ENCODE results near the gene CHRNB4.

- no peak for TF ChIP-seq CTCF (IDR thresholded peaks at IDR 0.05)
- no peak for TF ChIP-seq POLR2A (IDR thresholded peaks at IDR 0.05)
These were observed 5.7 kb downstream of the CHRNB4 start for GRCh38 chr15:78635346-78635745.
